Progenitor cell of endocrine pancreas (in vitro differentiated cells): Measurements from ENCODE around the gene BFSP2. TPM values are rescaled to one million over a fixed set of nuclear protein-coding genes. Genes with fewer than 3 reads are reported as not detected.
A peak's percentile ranks its signal among the peaks of the same experiment; 100 is the strongest.

Experiments
- DNase-seq: peaks from one replicate; pipeline ENCODE4 v3.0.0; 2021; ENCODE audit warnings: low spot score; ENCODE audit not compliant: unreplicated experiment
- H3K27ac Mint-ChIP-seq: 2 replicates; pipeline ENCODE4 v1.8.0; 2021; ENCODE audit warnings: mild to moderate bottlenecking, moderate library complexity, mixed read lengths
- H3K27me3 Mint-ChIP-seq: 2 replicates; pipeline ENCODE4 v1.8.0; 2021; ENCODE audit warnings: mixed read lengths
- H3K36me3 Mint-ChIP-seq: 2 replicates; pipeline ENCODE4 v1.8.0; 2022; ENCODE audit warnings: mixed read lengths; ENCODE audit not compliant: insufficient read depth
- H3K4me1 Mint-ChIP-seq: 2 replicates; pipeline ENCODE4 v1.8.0; 2021; ENCODE audit warnings: low read depth, mixed read lengths
- H3K4me3 Mint-ChIP-seq: 2 replicates; pipeline ENCODE4 v1.8.0; 2021; ENCODE audit warnings: low read depth, mild to moderate bottlenecking, moderate library complexity, mixed read lengths
- H3K9me3 Mint-ChIP-seq: 2 replicates; pipeline ENCODE4 v1.8.0; 2021; ENCODE audit warnings: low read depth, mixed read lengths
- total RNA-seq: library from RNA; stranded (reverse); gene quantifications from 2 replicates; pipeline ENCODE4 v1.2.1, GENCODE V29; 2021
- TF ChIP-seq, protein P1 (sequence below): fragments of 200-600 bp; sonication (generic); IDR thresholded peaks from one replicate; pipeline ENCODE4 v1.5.0; 2021; ENCODE audit warnings: antibody characterized with exemption, mild to moderate bottlenecking; ENCODE audit not compliant: unreplicated experiment

The BFSP2 gene
- total RNA-seq, 1 donor from 2014 or later: not detected

DNA sequence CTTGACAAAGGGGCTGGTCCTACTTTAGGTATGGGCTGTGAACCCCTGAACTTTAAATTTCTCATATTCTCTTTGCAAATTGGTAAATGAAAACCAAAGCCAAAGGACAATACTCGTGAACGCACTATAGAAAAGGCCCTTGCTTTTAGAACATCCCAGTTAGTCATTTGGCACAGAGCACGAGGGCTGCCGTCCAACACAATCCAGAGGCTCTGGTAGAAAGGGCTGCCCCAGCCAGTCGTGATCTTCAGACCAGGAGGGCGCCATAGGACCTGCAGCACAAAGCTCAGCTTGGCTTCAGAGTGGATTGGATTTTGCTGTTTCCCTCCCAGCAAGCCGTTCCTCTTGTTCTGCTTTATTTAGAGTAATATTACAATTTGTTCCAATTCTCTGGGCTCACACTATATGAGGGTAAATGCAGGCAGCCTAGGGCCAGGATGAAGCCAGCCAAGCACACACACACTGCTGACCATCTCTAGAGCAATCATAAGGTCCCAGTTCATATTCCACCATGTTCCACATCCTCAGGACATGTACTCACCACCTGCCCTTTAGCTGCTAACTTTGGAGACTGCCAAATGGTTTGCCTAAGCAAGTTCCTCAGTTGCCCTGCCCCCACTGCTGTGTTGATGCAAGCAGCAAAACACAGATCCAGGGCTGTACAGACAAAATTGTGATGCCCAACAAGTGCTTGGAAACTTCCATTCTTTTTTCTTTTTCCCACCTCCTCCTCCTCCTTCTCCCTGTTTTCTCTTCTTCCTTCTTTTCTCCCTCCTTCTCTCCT lies 6.0 kb upstream of the BFSP2 start:
- H3K4me1 Mint-ChIP-seq: no peaks in the 10 kb centered on the region
- no peak overlapping the region for H3K4me3 Mint-ChIP-seq
- no peaks in the 10 kb centered on the region for H3K9me3 Mint-ChIP-seq
- TF ChIP-seq, protein P1, sequence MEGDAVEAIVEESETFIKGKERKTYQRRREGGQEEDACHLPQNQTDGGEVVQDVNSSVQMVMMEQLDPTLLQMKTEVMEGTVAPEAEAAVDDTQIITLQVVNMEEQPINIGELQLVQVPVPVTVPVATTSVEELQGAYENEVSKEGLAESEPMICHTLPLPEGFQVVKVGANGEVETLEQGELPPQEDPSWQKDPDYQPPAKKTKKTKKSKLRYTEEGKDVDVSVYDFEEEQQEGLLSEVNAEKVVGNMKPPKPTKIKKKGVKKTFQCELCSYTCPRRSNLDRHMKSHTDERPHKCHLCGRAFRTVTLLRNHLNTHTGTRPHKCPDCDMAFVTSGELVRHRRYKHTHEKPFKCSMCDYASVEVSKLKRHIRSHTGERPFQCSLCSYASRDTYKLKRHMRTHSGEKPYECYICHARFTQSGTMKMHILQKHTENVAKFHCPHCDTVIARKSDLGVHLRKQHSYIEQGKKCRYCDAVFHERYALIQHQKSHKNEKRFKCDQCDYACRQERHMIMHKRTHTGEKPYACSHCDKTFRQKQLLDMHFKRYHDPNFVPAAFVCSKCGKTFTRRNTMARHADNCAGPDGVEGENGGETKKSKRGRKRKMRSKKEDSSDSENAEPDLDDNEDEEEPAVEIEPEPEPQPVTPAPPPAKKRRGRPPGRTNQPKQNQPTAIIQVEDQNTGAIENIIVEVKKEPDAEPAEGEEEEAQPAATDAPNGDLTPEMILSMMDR: no peak
- H3K27ac Mint-ChIP-seq: no peak overlapping the region
- DNase-seq: no peak
- no peaks in the 10 kb centered on the region for H3K27me3 Mint-ChIP-seq
- peaks cover 1% of the 10 kb centered on the region for H3K36me3 Mint-ChIP-seq

DNA sequence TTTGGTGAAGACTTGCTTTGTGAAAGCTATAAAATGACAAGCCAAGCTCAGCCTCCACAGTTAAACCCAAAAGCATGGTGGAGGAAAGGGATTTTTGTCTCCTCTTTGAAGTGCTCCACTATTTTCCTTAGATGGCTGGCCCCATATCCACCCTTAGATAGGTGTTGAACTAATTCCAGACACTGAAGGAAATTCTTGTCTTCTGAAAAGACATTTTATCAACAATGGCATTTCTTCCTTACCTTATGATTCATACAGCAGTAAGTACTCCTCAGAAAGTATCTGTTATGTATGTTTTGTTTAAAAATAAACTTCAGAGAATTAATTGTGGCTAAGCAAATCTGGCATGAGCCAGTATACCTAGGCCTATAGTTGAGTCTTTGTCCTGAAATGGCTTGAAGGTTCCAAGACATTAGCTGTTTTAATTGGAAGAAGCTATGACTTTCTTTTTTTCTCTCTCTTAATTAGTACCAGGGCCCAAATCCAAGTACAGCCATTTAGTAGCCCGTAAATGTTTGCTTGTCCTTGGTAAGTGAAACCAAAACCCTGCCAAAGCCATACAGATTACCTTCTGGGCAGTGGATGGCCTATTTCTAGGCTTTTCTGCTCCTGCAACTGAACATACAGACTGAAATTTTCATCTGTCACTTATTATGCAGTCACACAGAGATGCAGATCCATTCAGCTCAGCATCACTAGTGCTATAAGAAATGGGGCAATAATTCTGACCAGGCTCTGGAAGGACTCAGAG lies 5.1 kb upstream of the BFSP2 start:
- Mint-ChIP-seq H3K4me3 (no peak overlapping the region), H3K4me1 (no peaks in the 10 kb centered on the region), H3K9me3 (no peaks in the 10 kb centered on the region), H3K27me3 (no peaks in the 10 kb centered on the region), H3K27ac (no peak overlapping the region), H3K36me3 (peaks cover 1% of the 10 kb centered on the region)
- no peak for DNase-seq
- TF ChIP-seq, protein P1: no peak

DNA sequence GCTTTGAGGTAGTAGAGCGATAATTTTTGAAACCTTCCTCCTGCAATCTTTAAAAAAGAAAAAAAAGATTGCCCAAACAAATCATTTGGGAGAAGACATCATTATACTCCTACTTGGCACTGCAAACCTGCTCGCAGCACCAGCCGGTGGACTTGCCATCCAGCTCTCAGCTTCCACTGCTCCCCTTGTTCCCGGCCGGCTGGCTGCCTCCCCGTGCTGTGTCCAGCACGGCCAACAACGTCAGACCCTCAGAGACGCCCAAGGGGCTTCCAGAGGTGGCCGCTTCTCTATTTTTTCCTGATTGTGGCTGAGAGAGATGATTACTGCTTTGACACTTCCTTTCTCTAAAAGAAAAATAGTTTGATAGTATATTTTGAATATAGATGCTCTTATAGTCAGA lies 3.0 kb upstream of the BFSP2 start:
- no peaks in the 10 kb centered on the region for H3K4me1 Mint-ChIP-seq
- no peaks in the 10 kb centered on the region for H3K27me3 Mint-ChIP-seq
- TF ChIP-seq, protein P1: no peak
- no peak overlapping the region for H3K27ac Mint-ChIP-seq
- no peak overlapping the region for H3K4me3 Mint-ChIP-seq
- DNase-seq: no peak
- no peaks in the 10 kb centered on the region for H3K9me3 Mint-ChIP-seq
- peaks cover 1% of the 10 kb centered on the region for H3K36me3 Mint-ChIP-seq

DNA sequence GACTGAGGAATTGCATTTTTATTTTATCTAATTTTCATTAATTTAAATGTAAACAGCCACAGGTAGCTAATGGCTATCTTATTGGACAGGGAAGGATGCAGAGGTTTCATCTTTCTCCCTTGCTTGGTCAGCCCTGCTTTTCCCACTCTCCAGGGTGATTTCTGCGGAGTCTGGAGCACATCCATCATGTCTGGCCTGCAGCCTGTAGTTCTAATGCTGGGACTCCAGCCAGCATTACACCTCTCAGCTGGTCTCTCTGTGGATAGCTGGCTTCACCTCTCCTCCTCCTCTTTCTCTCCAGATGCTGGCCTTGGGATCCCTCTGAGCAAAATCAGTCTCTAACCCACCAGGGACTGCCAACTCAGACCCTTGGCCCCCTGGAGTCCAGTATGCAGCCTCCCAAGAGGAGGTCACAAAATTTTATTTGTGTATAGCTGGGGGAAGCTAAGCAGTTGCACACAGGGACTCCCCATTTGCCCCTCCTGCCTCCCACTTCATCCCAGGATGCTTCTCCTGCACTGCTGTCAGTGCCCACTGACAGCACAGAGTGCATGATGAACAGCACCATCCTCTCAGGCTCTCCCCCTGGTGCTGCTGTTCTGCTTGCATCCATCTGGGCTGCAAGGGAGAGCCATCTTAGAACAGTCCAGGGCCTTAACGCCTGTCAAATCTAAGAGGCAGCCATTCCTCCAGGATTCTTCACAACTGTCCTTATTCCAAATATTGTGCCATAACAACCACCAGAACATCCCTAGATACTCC lies 1.7 kb downstream of the BFSP2 start:
- H3K4me1 Mint-ChIP-seq: peaks cover 9% of the 10 kb centered on the region
- H3K27me3 Mint-ChIP-seq: no peaks in the 10 kb centered on the region
- no peak for DNase-seq
- TF ChIP-seq, protein P1: no peak
- H3K27ac Mint-ChIP-seq: no peak overlapping the region
- no peaks in the 10 kb centered on the region for H3K9me3 Mint-ChIP-seq
- H3K36me3 Mint-ChIP-seq: no peaks in the 10 kb centered on the region
- no peak overlapping the region for H3K4me3 Mint-ChIP-seq

DNA sequence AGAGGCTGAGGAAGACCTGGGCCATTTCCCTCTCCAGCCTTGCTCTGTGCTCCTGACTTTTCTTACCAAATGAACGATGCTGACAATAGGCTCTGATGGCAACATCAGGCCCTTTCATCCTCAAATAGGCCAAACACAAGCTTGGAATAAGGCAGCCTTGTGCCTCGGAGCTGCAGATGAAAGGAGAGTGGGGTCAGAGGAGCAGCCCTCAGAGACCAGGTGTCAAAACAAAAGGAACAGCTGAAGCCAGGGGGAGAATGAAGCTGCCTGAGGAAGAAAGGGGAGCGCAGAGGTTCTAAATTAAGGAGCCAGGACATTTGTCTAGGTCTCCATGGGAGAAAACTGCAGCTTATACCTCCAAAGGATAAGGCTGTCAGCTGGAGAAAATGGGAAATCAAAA lies 5.1 kb downstream of the BFSP2 start:
- H3K27ac Mint-ChIP-seq: peak overlapping the region; percentile 56
- DNase-seq: no peak
- H3K4me1 Mint-ChIP-seq: peaks cover 9% of the 10 kb centered on the region
- TF ChIP-seq, protein P1: no peak
- H3K27me3 Mint-ChIP-seq: no peaks in the 10 kb centered on the region
- no peaks in the 10 kb centered on the region for H3K36me3 Mint-ChIP-seq
- no peaks in the 10 kb centered on the region for H3K9me3 Mint-ChIP-seq
- no peak overlapping the region for H3K4me3 Mint-ChIP-seq
